ENCODE results near the gene FETUB.
"Not testable (repeated sequence)": the region's sequence is repeated elsewhere in the genome, so short reads cannot be mapped to it uniquely, and the experiment has no call there.

DNA sequence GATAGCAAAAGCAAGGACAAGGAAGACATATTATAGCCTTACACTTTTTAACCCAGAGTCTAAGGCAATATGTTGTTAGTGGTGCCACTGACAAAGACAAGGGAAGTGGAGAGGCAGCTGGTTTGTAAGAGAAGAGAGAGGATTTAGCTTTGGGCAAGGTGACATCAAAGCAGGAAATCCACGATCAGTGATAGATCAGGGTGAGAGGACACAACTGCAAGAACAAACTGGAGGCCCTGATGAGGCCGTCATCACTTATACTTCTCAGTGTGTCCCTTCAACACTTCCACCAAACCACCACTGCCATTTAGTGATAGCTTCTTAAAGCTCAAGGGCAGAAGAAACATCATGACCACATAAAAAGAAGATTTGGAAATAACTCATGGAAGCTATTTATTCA is 46.3 kb downstream of the FETUB start:
- not testable (repeated sequence) for TF ChIP-seq CTCF, POLR2A (IDR thresholded peaks at IDR 0.05)
